NCI-H1048 (cell line): ENCODE measurements around the gene BRMS1.
"Not testable (repeated sequence)": the region's sequence is repeated elsewhere in the genome, so short reads cannot be mapped to it uniquely, and the experiment has no call there.

Experiments
- DNase-seq: peaks from one replicate; lab custom pipeline; 2025; lab: John Stamatoyannopoulos, UW

BRMS1 gene, protein sequence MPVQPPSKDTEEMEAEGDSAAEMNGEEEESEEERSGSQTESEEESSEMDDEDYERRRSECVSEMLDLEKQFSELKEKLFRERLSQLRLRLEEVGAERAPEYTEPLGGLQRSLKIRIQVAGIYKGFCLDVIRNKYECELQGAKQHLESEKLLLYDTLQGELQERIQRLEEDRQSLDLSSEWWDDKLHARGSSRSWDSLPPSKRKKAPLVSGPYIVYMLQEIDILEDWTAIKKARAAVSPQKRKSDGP

DNA sequence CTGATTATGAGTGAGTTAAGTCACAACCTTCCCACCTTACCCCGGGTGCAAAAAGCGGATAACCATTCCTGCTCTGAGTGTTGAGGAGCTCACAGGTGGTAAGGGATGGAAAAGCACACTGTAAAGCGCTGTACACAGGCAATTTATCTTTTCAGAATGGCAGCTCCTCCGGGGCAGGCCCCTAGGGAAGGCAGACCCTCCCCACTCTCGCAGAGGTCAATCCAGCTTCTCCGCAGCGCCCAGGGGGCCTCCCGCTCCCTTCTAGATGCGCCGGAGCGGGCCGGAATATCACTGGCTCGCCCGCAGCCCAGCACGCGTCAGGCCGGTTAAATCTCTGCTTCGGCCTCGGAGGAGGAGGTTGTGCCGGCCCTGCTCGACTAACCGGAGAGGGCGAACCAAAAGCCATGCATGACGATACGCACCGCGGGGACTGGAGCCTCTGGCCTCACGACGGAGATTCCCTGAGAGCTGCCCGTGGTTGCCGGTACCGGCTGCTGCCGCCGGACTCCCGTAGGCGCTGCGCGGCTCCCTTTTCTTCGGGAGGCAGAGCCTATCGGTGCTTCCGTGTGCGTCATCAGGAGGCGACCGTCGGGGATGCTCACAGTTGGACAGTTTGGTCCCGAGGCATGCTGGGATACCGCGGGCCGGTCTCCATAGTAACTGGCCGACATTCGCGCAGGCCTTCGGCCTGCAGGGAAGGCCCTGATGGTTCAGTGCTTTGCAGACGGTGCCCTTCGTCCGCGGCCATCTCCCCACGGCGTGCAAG lies at the start of gene BRMS1:
Gene BRMS1 (minus strand): TSS at position 555 of the 766 bp plus-strand sequence. CDS start 2,870 bp downstream, outside the sequence.
- DNase-seq: peak; percentile 93

GRCh38 chr11:66393954-66394353 lies 49.0 kb upstream of the BRMS1 start:
- no peak for DNase-seq

DNA sequence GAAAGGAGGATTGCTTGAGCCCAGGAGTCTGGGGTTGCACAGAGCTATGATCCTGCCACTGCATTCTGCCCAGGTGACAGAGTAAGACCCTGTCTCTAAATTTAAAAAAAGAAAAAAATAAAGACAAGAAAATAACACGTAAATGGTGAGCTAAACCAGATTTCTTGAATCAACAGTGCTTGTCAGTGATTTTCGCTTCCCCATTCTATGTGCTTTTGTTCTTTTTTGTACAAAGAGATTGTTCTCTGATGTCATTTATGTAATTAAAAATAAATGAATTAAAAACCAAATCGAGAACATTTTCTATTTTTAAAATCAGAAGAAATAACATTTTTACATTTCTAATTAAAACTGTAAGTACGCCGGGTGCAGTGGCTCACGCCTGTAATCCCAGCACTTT lies 46.4 kb upstream of the BRMS1 start:
- DNase-seq: no peak

DNA sequence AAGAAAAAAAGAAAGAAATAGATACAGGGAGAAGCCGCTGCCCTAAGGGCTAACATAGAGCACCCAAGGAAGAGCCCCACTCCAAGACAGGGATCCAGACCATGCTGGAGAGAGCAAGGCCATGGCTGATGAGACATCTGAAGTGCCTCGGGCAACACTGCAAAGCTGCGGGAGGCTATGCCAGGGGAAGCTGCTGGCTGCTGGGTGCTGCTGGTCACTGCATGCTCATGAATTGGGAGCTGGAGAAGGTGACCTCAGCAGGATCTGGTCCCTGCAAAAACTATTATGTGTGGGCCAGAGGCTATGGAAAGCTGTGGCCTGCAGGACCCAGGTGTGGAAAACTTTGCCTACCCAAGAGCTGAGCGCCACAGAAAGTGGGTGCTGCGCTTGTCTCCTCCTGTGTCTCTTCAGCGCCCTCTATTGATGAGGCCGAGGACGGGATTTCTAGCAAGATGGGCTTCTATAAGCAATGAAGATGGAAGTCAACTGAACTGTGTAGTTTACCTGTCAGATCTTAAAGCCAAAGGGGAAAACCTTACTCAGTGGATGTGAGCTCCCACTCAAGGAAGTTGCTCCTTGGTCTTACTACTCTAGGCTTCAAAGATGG lies 44.0 kb upstream of the BRMS1 start:
- DNase-seq: peak; percentile 50

DNA sequence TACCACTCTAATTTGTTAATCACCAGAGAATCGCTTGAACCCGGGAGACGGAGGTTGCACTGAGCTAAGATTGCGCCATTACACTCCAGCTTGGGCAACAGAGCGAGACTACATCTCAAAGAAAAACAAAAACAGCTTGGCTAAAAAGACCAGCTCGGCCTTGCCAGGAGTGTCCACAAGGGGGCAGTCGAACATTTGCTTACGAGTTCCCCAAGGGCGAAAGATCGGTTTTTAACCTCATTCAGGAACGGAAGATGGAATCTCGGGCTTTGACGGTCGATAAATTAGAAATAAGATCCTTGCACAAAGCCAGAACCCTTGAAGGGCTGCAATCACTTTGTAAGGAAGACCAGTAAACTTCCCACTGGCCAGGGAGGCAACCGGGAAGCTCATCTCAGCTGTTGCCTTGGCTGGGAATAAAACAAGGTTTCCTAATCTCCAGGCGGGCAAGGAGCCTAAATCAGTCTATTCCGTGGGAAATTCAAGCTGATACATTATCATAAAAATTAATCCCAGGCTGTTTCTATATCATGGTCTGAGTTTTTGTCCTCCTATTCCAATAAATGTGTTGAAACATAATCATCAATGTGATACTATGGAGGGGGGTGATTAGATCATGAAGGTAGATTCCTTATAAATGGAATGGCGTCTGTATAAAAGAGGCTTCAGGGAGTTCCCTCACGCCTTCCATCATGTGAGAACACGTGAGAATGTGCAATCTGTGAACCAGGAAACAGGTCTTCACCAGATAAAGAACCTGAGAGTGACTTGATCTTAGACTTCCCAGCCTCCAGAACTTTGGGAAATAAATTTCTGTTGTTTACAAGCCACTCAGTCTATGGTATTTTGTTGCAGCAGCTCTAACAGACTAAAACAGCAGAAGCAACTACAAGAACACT lies 41.5 kb upstream of the BRMS1 start:
- DNase-seq: peak; percentile 64

GRCh38 chr11:66384316-66384715 lies 39.4 kb upstream of the BRMS1 start:
- DNase-seq: not testable (repeated sequence)

DNA sequence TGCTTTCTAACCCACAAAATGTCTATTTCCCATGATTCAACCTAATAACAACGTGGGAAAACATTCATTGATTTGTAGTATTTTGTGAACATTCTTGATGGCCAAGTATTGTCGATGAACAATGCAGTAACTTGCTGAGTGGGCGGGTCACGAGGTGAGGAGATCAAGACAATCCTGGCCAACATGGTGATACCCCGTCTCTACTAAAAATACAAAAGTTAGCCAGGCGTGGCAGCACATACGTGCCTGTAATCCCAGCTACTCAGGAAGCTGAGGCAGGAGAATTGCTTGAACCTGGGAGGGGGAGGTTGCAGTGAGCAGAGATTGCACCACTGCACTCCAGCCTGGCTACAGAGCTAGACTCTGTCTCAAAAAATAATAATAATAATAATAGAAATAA lies 35.4 kb upstream of the BRMS1 start:
- DNase-seq: not testable (repeated sequence)

- not testable (repeated sequence) for DNase-seq
These were observed 28.9 kb upstream of the BRMS1 start for GRCh38 chr11:66373690-66374287.

DNA sequence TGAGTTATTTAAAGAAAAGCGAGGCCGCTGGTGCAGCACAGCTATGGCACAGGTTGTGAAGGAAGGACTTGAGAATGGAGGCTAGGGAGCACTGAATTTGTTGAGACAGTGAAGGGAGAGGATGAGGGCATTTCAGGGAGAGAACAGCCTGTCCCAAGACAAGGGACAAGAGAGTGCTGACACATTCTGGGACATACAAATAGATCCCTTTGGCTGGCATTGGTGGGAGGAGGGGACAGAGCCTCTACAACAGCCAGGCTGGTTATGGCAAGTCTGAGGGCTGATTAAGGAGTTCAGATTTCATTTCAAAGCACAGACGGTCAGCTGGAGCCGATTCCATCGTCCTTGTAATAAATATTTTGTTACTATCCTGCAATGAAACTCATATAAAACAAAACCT lies 28.4 kb upstream of the BRMS1 start:
- DNase-seq: no peak

DNA sequence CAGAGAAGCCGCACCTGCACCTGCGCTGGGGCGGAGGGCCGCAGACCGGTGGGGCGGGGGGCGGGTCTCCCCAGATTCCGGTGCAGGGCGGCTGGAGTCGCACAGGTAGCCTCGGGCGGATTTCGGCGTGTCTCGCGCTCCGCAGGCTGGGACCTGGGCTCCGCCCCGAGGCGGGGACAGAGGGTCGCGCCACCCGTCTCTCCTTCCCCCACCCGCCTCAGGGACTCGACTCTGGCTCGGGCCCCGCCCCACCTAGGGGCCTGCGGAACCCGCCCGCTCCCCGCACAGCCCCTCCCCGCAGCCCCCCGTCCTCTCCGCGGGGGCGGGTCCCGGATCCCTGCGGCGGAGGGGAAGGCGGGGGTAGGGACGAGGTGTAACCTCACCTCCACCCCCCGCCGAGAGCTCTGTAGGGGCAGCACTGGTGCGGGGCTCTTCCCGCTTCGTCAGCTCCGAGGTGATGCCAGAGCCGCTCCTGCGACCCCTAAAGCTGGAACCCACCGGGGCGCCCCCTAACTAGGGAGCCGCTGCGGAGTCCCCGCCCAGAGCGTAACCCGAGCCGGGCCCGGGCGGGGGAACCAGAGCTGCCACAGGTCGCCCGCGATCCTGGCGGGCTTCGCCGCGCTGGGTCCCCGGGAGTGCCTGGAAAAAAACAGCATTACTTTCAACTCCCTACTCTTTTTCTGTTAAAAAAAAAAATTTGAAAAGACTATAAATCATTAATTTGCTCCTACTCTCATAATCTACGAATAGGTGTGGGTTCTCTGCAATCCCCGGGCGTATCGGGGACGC lies 26.9 kb upstream of the BRMS1 start, which contains the start of gene SLC29A2:
Gene SLC29A2 (minus strand): TSS at position 134 of the 789 bp plus-strand sequence. CDS start 169 bp downstream, outside the sequence.
- peak; percentile 82 for DNase-seq

DNA sequence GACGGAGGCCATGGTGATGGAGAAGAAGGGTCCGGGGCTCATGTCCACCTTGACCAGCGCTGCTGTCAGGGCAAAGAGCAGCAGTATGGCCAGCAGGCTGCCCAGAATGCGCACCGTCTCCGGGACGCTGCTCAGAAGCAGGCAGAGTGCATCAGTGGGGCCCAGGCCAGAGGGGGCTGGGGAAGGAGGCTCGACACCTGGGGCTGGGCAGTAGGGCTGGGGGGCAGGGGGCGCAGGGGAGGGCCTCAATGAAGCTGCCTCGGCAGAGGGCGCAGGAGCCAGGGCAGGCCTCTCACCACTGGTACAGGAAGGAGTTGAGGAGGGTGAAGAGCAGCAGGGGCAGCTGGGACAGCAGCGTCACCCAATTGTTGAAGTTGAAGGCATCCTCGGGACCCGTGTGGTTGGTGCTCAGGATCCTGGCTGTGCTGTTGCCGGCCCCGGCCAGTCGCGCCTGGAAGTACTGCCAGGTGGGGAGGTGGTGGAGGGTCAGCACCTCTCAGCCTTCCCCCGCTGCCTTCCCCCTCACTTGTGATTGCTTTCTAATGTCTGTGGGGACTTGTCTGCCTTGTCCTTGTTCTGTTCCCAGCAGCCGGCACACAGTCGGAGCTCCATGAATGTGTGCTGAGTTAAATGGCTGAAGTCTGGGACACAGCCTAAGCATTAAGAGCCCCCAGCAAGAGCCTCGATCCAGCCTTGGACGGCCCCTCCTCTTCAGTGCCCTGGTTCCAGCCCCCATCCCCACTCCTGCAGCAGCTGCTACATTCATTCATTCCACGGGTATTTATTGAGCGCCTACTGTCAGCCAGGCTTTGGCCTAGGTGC lies 24.4 kb upstream of the BRMS1 start:
- DNase-seq: no peak

DNA sequence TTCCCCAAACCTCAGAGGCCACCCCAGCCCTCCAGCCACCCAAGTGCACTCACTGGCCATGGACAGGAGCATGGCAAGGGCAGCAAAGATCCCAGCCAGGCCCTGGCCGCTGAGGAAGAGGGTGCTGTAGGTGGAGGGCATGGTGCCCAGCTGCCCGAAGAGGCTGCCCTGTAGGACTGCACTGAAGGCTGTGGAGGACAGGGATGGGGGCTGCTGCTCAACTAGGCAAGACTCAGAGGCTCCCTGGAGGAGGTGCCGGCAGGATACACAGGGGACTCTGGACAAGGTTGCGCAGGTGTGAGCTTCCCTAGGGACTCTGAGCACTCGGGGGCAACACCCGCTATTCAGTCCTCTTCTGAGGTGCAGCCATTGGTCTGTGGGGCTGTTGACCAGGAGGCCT lies 23.6 kb upstream of the BRMS1 start:
- no peak for DNase-seq

DNA sequence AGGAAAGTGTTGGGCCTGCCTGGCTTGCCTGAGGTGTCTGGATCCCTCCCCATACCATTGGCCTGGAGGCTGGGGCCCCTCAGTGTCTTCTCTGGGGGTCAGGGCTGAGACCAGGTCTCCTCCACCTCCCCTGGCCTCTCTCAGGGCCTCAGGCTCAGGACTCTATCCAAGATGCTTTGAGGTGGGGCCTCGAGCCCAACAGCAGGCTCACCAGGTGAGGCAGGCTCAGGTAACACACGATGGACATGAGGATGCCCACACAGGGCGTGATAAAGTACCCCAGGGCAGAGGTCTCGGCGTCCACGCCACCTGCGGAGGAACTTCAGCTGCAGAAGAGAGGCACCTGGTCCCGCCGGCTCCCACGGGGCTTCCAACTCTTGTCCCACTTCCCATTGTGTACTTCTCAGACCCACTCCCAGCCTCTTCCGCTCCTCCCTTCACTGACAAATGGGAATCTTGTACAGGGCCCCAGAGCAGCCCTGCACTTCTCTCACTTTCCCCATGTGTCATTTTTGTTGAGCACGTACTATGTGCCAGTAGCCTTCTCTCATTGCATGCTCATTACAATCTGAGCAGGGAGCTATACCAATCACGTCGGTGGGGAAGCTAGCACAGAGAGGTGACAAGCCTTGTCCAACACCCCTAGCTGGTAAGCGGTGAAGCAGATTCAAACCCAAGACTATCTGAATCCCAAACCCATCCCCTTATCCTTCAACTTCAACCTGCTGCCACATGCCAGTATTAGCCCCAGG lies 22.8 kb upstream of the BRMS1 start:
- no peak for DNase-seq

- DNase-seq: no peak
These were observed 22.1 kb upstream of the BRMS1 start for GRCh38 chr11:66366844-66367477.

DNA sequence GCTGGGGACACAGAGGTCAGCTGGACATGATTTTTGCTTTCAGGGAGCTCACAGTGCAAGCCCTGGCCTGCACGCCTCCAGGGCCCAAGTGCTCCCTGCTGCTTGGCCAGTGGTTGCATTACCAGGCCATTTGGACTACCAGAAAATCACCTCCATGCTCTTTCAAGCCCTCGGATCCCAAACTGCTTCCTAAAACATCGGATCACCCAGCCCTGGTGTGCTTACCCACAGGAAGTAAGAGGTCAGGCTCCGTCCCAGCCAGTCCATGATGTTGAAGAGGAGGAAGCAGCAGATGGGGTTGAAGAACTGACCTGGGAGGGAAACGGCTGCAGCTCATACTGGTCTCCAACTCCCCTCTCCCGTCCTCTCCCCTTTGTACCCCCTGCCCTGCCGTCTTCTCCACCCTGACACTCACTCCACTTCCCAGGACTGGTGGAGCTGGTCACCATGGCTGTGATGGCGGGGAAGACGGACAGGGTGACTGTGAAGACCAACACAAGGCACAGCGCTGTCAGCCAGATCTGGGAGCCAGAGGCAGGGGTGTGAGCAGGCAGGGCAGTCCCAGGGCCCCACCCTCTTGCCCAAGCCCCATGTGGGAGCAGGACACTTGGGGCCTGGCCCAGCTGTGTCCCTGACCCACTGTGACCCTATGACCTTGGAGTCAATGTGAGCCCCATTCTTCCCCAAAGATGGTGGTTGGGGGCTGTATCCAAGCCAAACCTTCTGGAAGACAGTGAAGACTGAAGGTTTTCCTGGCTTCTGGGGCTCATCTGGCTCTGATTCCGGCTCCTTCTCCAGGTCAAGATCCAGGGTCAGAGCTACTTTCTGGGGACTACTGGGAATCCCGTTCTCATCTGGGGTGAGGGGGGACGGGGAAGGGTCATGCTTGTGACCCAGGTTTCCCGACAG lies 21.1 kb upstream of the BRMS1 start:
- DNase-seq: no peak

GRCh38 chr11:66365166-66365565 lies 20.3 kb upstream of the BRMS1 start:
- DNase-seq: no peak

- DNase-seq: no peak
These were observed 19.1 kb upstream of the BRMS1 start for GRCh38 chr11:66363805-66364535.
